Renal cortical epithelial cell (primary cell): ENCODE data around the gene KRTAP4-11. TPM values are rescaled to one million over a fixed set of nuclear protein-coding genes. Genes with fewer than 3 reads are reported as not detected.
A peak's percentile ranks its signal among the peaks of the same experiment; 100 is the strongest.
"Not testable (repeated sequence)": the region's sequence is repeated elsewhere in the genome, so short reads cannot be mapped to it uniquely, and the experiment has no call there.

Experiments used
- DNase-seq: peaks from one replicate; pipeline ENCODE4 v3.0.0-alpha.2; 2011; ENCODE audit warnings: low read depth
- total RNA-seq: library from RNA; depleted of rRNA; stranded (reverse); fragments of >200 nt; gene quantifications from 2 replicates; pipeline ENCODE4 v1.2.3, GENCODE V29; 2014

Gene KRTAP4-11
- total RNA-seq, 1 donor from 2014 or later = not detected

GRCh38 chr17:41084100-41084856 lies 33.9 kb downstream of the KRTAP4-11 start, which contains the start of gene KRTAP4-7:
Gene KRTAP4-7, plus strand, starts transcription at chr17:41084150. Its CDS starts 57 bp downstream, at chr17:41084207.
- not testable (repeated sequence) for DNase-seq

DNA sequence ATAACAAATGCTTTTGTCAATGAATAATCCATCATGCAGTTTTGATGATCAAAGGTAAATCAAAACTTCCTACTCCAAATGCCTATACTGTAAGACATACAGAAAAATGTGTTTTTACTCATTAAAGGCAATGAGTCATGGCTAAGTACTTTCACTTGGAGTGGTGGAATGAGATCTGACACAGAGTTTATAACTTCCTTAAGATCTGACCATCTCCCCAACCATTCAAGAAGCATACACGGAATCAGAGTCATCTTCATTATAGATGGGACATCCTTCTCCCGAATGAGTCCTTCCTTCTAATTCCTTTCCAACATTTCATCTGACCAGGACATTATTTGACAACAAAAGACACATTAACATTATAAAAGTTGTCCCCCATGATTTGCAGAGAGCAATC lies 34.7 kb downstream of the KRTAP4-11 start:
- peak; percentile 39 for DNase-seq

DNA sequence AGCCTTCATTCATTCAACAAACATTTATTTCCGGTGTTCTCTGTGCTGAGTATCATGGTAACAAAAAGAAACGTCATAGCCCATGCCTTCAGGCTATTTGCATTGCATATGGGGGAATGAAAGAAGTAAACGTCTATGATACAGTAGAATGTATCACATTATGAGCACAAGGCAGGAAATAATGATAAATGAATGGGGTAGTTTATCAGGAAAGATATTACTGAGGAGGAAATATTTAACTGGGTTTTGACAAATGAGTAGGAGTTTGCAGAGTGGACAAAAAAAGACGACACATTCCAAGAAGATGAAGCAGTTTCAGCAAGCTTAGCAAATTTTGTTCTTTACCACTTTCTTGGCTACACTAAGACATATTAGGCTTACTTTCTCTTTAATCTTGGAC lies 35.5 kb downstream of the KRTAP4-11 start:
- DNase-seq = no peak

DNA sequence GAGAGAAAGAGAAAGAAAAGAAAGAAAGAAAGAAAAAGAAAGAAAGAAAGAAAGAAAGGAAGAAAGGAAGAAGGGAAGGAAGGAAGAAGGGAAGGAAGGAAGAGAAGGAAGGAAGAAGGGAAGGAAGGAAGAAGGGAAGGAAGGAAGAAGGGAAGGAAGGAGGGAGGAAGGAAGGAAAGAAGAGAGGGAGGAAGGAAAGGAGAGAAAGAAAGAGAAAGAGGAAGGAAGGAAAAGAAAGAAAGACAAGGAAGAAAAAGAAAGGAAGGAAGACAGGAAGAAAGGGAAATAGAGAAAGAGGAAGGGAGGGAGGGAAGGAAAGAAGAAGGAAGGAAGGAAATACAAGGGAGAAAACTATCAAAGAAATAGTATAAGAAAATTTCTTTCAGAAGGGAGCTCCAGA lies 41.4 kb downstream of the KRTAP4-11 start:
- no peak for DNase-seq

GRCh38 chr17:41073676-41074075 lies 44.5 kb downstream of the KRTAP4-11 start:
- DNase-seq = peak; percentile 53

- no peak for DNase-seq
These were observed 46.4 kb downstream of the KRTAP4-11 start for GRCh38 chr17:41071606-41072360.

GRCh38 chr17:41069031-41069430 lies 49.1 kb downstream of the KRTAP4-11 start:
- no peak for DNase-seq

DNA sequence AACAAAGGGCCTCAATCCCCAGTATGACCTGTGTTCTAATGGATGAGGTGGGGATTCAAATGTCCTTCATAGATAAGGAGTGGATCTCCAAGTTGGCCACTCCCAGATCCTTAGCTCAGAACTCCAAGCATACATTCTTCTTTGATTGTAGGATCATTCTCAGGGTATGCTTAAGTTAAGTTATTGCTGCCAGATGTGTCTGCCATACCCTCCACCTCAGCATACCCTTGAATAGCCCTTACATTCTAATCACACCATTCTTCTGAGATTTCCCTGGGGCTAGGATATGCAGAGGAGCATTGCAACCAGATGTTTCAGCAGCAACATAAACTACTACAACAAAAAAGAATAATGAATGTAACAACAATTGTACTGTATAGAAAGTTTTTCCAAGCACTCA lies 50.9 kb downstream of the KRTAP4-11 start:
- no peak for DNase-seq

Other genes starting within 250 kb of the KRTAP4-11 start
- gene KRT20, start 233.1 kb downstream of the KRTAP4-11 start, total RNA-seq = not detected in 2 replicates
- gene KRT23, start 180.7 kb downstream of the KRTAP4-11 start, total RNA-seq = 1.2 and 68.1 TPM in 2 replicates
- gene KRT39, start 151.4 kb downstream of the KRTAP4-11 start, total RNA-seq = not detected in 2 replicates
- not detected in 2 replicates for gene KRT40, start 134.0 kb downstream of the KRTAP4-11 start, total RNA-seq
- not detected in 2 replicates for gene KRTAP3-3, start 124.2 kb downstream of the KRTAP4-11 start, total RNA-seq
- gene KRTAP3-2, start 118.5 kb downstream of the KRTAP4-11 start, total RNA-seq = not detected in 2 replicates
- gene KRTAP3-1, start 109.2 kb downstream of the KRTAP4-11 start, total RNA-seq = not detected in 2 replicates
- not detected in 2 replicates for gene KRTAP1-5, start 91.2 kb downstream of the KRTAP4-11 start, total RNA-seq
- gene KRTAP1-4, start 88.2 kb downstream of the KRTAP4-11 start, total RNA-seq = not detected in 2 replicates
- not detected in 2 replicates for gene KRTAP1-3, start 83.5 kb downstream of the KRTAP4-11 start, total RNA-seq
- gene KRTAP1-1, start 76.9 kb downstream of the KRTAP4-11 start, total RNA-seq = 0.25 and 0.35 TPM in 2 replicates
- gene KRTAP2-1, start 71.1 kb downstream of the KRTAP4-11 start, total RNA-seq = not detected in 2 replicates
- 0.15 TPM in 1 of 2 replicates, not detected in the other for gene KRTAP2-2, start 63.1 kb downstream of the KRTAP4-11 start, total RNA-seq
- gene KRTAP2-3, start 58.3 kb downstream of the KRTAP4-11 start, total RNA-seq = 0.55 and 5.9 TPM in 2 replicates
- gene KRTAP2-4, start 52.5 kb downstream of the KRTAP4-11 start, total RNA-seq = not detected in 2 replicates
- gene KRTAP4-7, start 34.2 kb downstream of the KRTAP4-11 start, total RNA-seq = not detected in 2 replicates
- not detected in 2 replicates for gene KRTAP4-8, start 20.2 kb downstream of the KRTAP4-11 start, total RNA-seq
- not detected in 2 replicates for gene KRTAP4-16, start 16.2 kb downstream of the KRTAP4-11 start, total RNA-seq
- not detected in 2 replicates for gene KRTAP4-9, start 13.0 kb downstream of the KRTAP4-11 start, total RNA-seq
- gene KRTAP4-12, start 5.8 kb upstream of the KRTAP4-11 start, total RNA-seq = not detected in 2 replicates
- gene KRTAP4-6, start 22.2 kb upstream of the KRTAP4-11 start, total RNA-seq = not detected in 2 replicates
- gene KRTAP4-5, start 31.5 kb upstream of the KRTAP4-11 start, total RNA-seq = not detected in 2 replicates
- not detected in 2 replicates for gene KRTAP4-4, start 42.4 kb upstream of the KRTAP4-11 start, total RNA-seq
- not detected in 2 replicates for gene KRTAP4-3, start 49.8 kb upstream of the KRTAP4-11 start, total RNA-seq
- not detected in 2 replicates for gene KRTAP4-2, start 59.8 kb upstream of the KRTAP4-11 start, total RNA-seq
- not detected in 2 replicates for gene KRTAP4-1, start 66.5 kb upstream of the KRTAP4-11 start, total RNA-seq
- not detected in 2 replicates for gene KRTAP9-1, start 71.5 kb upstream of the KRTAP4-11 start, total RNA-seq
- gene KRTAP9-2, start 108.3 kb upstream of the KRTAP4-11 start, total RNA-seq = not detected in 2 replicates
- gene KRTAP9-3, start 114.1 kb upstream of the KRTAP4-11 start, total RNA-seq = not detected in 2 replicates
- gene KRTAP9-8, start 119.6 kb upstream of the KRTAP4-11 start, total RNA-seq = not detected in 2 replicates
- not detected in 2 replicates for gene KRTAP9-4, start 131.3 kb upstream of the KRTAP4-11 start, total RNA-seq
- not detected in 2 replicates for gene KRTAP9-9, start 137.0 kb upstream of the KRTAP4-11 start, total RNA-seq
- gene KRTAP9-6, start 147.0 kb upstream of the KRTAP4-11 start, total RNA-seq = not detected in 2 replicates
- not detected in 2 replicates for gene KRTAP9-7, start 157.3 kb upstream of the KRTAP4-11 start, total RNA-seq
- gene KRTAP29-1, start 184.5 kb upstream of the KRTAP4-11 start, total RNA-seq = not detected in 2 replicates
- gene KRTAP16-1, start 190.9 kb upstream of the KRTAP4-11 start, total RNA-seq = not detected in 2 replicates
- not detected in 2 replicates for gene KRTAP17-1, start 197.3 kb upstream of the KRTAP4-11 start, total RNA-seq
- gene KRT33A, start 232.5 kb upstream of the KRTAP4-11 start, total RNA-seq = not detected in 2 replicates